HG03457 (cell line): ENCODE measurements around the gene CLN6.
"Not testable (repeated sequence)": the region's sequence is repeated elsewhere in the genome, so short reads cannot be mapped to it uniquely, and the experiment has no call there.

ENCODE experiments used
- ATAC-seq: cut with Tn5 transposase; IDR thresholded peaks from one replicate; pipeline ENCODE4 v1.9.1; 2021; ENCODE audit warnings: moderate number of reproducible peaks; ENCODE audit not compliant: unreplicated experiment

Gene CLN6

DNA sequence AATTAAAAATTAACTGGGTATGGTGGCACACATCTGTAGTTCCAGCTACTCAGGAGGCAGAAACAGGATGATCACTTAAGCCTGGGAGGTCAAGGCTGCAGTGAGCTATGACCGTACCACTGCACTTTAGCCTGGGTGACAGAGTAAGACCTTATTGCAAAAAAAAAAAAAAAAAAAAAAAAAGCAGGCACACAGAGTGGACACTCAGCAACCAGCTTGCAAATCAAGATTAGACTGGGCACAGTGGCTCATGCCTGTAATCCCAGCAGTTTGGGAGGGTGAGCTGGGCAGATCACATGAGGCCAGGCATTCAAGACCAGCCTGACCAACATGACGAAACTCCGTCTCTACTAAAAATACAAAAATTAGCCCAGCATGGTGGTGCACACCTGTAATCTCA is 5.4 kb downstream of the CLN6 start:
- no peak for ATAC-seq

DNA sequence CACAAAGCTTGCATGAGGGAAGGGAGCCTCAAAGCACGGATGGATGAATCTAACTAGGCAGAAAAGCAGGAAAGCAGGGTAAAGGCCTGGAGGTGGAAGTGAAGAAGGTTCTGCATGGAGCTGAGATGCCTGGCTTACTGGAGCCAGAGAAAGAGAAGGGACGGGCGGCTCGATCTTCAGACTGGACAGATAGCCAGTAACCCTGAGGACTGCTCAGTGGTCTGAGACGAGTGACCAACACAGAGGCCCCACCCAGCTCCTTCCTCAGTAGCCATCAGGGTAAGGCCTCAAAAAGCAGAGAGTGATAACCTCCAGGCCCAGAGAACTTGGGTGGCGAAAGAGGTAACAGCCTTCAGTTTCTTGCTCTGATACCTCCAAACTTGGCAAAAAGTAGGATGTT is 6.4 kb downstream of the CLN6 start:
- no peak for ATAC-seq

DNA sequence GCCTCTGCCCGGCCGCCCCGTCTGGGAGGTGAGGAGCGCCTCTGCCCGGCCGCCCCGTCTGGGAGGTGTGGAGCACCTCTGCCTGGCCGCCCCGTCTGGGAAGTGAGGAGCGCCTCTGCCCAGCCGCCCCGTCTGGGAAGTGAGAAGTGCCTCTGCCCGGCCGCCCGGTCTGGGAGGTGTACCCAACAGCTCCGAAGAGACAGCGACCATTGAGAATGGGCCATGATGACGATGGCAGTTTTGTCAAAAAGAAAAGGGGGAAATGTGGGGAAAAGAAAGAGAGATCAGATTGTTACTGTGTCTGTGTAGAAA is 7.1 kb downstream of the CLN6 start:
- ATAC-seq = not testable (repeated sequence)

DNA sequence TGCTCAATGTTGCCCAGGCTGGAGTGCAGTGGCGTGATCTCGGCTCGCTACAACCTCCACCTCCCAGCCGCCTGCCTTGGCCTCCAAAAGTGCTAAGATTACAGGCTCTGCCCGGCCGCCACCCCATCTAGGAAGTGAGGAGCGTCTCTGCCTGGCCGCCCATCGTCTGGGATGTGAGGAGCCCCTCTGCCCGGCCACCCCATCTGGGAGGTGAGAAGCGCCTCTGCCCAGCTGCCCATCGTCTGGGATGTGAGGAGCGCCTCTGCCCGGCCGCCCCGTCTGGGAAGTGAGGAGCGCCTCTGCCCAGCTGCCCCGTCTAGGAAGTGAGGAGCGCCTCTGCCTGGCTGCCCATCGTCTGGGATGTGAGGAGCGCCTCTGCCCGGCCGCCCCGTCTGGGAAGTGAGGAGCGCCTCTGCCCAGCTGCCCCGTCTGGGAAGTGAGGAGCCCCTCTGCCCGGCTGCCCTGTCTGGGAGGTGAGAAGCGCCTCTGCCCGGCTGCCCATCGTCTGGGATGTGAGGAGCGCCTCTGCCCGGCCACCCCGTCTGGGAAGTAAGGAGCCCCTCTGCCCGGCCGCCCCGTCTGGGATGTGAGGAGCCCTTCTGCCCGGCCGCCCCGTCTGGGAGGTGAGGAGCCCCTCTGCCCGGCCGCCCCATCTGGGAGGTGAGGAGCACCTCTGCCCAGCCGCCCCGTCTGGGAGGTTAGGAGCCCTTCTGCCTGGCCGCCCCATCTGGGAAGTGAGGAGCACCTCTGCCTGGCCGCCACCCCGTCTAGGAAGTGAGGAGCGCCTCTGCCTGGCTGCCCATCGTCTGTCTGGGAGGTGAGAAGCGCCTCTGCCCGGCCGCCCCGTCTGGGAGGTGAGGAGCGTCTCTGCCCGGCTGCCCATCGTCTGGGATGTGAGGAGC is 7.7 kb downstream of the CLN6 start:
- not testable (repeated sequence) for ATAC-seq

DNA sequence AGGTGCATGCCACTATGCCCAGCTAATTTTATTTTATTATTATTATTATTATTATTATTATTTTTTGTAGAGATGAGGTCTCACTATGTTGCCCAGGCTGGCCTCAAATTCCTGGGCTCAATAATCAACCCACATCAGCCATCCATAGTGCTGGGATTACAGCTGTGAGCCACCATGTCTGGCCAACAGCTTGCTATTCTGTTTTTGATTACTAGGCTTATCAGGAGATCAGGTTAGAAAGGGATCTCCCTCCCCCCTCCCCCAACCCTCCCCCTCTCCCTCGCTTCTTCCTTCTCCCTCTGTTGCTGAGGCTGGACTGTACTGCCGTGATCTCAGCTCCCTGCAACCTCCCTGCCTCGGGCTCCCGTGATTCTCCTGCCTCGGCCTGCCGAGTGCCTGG is 8.6 kb downstream of the CLN6 start:
- no peak for ATAC-seq

DNA sequence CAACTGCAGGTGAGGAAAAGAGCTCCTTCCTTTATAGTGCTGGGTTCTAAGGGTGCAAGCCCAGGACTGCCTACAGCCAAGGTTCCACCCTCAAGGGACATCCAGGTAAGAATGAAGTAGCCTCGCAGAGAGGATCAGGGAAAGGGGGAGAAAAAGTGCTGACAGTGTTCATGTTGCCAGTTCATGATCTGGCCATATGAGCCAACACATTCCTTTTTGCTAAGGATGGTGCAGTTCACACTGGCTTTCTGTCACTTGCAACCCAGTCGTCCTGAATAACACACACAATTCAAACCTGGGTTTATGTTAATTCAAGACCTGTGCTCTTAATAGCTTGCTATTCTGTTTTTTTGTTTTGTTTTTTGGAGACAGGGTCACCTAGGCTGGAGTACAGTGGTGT is 9.0 kb downstream of the CLN6 start:
- no peak for ATAC-seq

DNA sequence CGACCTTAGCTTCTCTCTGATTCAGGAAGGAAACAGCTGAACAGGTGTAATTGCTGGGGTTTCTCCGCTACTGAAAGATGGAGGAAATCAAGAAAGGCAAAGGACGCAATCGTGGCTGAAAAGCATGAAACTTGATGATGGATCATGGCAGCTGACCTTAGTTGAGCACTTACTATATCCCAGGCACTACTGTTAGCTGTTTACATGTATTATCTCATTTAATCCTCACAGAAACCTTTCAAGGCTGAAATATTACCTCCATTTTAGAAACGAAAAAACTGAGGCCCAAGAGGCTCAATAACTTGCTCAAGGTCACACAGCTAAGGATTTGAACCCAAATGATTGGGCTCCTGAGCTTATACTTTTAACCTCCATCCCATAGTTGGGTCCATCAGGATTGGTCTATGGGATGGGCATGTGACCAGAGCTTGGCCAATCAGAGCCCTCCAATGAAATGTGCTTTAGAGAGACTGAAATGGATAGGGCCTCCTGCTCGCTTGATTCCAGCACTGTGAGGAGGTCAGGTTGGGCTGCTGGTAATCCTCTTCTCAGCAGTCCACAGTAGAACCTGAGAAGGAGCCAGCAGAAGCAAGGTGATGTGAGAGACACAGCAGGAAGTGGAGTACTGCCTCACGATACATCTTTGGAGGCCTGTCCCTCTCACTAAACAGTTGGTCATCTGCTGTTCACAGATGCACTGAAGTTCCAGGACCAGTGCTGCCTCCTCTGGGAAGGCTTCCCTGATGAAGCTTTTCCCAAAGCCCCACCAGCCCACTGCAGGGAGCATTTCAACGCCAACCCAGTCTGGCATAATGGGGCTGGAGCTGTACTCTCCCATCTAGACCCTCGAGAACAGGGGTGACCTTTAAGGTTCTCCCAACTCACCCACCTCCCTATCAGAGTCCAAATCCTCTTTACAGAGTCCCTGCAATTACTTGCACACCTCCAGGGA is 10.4 kb downstream of the CLN6 start:
- no peak for ATAC-seq

DNA sequence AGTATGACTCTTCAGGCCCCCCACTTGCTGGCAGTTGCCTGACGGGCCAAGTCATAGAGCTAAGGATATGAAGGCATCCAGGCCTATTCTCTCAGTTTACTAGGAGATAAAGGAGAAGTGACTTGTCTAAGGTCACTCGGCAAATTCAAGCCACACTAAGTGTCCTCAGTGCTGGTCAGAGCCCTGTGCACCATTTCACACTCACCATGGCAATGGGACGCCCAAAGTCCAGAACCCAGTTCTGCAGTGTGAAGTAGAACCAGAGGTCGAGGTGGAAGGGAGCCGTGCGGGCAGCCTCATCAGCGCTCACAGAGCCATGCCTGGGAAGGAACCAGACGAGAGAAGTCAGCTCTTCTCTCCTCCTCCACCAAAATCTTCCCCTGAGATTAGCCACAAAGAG is 11.2 kb downstream of the CLN6 start:
- no peak for ATAC-seq

DNA sequence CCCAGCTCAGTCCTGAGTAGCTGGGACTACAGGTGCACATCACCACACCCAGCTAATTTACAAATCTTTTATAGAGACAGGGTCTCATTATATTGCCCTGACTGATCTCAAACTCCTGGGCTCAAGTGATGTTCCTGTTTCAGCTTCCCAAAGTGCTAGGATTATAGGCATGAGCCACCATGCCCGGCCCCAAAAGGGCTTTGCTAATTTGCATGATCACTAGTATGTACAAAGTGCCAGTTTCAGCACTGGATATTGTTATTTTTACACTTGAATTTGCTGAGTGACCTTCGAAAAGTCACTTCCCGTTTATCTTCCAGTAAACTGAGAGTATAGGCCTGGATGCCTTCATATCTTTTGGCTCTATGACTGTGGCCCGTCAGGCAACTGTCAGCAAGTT is 12.2 kb downstream of the CLN6 start:
- no peak for ATAC-seq

DNA sequence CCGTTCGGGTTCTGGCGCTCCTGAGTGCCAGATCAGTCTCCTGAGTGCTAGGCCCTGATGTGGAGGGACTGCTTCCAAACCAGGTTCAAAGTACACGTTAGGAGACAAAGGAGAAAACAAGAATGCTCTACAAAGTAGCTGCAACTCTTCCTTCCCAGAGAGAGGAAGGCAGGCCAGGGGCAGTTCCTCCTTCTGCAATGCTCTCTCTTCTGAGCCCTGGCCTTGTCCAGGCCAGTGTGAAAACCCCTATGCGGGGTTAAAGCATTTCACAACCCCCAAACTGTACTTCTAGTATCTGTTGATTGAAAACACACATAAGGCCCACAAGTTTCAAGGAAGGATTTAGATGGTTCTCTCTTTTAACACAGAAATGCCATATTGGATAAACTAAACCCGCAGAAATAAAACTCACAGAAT is 14.7 kb downstream of the CLN6 start:
- no peak for ATAC-seq

DNA sequence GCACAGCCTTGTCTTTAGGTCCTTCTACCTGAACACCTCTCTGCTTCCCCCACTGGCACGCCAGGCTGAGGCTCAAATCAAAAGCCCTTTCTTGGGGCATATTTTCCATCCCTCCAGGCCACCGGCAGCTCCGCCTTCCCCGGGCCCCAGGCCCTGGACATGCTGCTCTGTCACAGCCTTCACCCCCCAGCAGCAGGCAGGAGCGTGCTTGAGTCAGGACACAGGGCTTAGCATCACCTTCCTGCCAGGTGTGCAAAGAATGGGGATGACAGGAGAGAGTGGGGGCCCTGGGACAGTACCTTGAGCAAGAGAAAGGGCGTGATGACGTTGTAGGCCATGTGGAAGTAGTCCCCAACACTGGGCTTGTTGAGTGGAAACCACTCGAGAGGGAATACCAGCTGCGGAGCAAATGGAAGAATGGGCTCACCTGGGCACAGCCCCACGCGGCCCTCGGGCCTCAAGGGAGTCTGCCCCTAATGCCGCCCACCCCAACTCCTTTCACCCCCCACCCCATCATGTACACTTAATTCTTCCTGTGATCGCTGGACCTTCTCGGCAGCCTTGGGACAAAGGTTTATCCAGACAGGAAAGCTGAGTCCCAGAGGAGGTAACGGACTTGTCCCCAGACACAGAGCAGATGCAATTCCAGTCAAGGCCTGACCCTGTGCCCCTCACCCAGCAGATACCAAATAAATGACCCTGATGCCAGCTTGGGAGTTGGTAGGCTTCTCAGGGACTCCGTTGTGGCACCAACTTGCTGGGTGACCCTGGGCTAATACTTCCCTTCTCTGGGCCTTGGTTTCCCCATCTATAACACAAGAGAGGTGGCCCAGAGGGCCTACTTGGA is 15.3 kb downstream of the CLN6 start:
- no peak for ATAC-seq

DNA sequence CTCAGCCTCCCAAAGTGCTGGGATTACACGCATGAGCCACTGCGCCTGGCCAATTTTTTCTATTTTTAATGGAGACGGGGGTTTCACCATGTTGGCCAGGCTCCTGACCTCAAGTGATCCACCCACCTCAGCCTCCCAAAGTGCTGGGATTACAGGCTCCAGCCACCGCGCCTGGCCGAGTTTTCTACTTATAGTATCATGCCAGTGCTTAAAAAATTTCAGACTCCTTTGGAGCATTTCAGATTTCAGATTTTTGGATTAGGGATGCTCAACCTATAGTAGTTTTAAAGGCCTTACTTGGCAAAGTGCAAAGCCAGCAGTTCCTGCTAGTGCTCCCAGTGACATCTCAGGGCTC is 16.1 kb downstream of the CLN6 start:
- not testable (repeated sequence) for ATAC-seq

DNA sequence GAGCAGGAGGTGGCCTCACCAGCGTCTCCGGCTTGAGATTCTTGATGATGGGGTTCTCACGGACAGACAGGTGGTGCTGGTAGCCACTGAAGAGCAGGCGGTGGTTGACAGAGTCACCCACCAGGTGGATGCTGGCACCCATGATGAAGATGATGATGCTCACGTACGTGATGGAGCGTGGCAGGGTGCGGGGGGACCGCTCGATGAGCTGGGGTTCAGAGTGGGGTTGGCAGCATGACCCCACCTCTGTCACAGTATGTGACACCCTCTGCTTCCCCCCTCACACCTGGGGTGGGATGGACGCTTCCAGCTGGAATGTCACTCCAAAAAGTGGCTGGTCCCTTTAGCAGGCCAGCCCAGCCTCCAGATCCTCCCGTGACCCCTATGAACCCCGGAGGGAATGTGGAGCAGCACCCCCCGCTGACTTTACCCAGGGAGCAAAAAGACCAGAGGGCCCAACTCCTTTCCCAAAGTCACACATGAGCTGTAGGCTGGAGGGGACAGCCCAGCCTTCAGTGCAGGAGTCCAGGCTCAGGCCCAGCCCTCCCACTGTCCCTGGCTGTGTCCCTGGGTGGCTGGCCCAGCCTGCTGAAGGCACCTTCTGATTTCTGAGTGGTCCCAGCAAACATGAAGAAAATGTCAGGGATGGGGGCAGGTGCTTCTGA is 17.7 kb downstream of the CLN6 start:
- no peak for ATAC-seq

DNA sequence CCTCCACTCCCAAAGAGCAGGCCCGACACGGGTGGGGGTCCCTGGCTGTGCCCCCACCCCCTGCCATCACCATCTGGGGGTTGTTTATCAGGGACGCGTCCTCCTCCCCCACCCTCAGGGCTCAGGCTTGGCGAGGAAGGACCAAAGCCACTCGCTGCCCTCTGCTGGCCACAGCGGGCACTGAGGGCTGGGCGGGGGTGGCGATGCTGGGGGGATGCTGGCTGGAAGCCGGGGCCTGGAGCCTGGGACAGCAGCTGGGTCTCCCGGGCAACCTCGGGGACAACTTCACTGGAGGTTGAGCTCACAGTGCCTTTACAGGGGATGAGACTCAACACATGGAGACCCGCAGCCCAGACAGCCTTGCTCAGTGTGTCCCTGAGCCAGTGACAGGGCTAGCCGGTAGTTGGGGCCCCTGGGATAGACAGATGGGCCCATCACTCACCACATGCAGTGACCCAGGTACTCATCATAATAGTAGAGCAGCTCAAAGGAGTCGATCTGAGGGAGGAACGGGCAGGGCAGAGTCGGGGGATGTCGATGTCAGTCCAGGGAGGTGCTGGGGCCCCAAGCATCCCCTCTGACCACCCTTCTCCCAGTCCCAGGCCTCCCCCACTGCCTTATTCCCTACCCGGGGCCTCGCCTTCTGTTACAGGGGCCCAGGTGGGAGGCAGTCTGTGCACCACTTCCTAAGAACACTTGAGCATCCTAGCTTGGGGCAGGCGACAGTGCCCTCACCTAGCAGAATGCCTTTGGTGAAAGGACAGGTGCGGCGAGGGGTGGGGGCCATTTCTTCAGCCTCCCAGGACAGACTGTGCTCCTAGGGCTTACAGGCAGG is 18.5 kb downstream of the CLN6 start:
- ATAC-seq = no peak

DNA sequence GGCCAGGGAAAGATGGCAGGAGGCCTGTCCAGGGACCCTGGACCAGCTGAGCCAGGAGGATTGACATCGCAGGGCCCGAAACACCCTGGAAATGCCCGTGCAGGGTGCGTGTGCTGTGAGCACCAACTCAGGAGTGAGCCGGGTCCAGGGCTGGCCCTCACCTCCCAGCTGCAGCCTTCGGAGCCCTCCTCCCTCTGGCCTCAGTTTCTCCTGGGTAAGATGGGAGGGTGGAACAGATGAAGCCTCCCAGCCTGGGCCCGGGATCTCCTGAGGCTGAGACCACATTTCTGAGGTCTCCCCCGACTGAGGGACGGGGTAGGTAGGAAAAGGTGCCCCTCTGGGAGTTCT is 19.1 kb downstream of the CLN6 start:
- ATAC-seq = no peak

DNA sequence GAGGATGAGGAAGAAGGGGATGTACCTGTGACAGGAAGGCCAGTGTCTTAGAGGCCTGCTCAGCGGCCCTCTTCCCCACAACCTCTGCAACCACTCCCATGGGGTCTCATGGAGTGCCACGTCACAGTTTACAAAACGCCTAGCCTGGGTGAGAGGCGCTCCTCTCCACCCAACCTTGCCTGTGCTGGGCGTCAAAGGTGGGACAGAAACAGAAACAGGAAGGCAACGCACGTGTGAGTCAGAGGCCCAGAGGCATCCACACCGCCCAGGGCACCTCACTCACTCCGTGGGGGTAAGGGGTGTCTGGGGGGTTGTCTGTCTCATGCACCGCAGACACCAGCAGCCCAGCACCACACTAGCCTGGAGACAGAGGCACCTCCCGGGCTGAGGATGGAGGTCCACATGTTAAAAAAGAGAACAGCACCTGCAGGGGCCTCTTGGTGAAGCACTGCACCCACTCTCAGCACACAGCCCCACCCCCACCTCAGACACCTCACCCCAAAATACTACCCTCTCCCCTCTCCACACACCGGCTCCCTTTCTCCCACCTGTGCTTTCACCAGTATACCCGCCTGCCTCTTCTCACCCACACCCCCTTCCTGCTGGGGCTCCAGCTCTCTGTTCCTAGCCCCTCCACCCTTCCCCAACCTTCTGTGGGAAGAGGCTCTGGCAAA is 19.7 kb downstream of the CLN6 start:
- ATAC-seq = no peak

DNA sequence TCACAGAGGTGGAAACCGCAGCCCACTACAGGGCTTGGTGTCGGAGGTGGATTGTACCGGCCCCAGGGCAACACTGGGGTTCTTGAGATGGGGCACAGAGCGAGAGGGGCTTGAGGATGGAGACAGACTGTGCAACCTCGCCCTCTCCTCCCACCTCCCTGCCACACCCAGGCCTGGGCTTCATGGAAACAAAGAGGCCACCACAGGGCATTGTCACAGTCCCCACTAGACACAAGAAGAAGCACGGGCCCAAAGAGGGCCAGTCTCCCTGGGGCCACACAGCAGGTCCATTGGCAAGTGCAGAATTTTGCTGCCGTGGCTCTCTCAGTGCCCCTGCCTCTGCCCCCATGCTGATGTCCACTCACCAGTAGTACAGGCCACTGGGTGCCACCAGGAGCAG is 20.3 kb downstream of the CLN6 start:
- no peak for ATAC-seq

DNA sequence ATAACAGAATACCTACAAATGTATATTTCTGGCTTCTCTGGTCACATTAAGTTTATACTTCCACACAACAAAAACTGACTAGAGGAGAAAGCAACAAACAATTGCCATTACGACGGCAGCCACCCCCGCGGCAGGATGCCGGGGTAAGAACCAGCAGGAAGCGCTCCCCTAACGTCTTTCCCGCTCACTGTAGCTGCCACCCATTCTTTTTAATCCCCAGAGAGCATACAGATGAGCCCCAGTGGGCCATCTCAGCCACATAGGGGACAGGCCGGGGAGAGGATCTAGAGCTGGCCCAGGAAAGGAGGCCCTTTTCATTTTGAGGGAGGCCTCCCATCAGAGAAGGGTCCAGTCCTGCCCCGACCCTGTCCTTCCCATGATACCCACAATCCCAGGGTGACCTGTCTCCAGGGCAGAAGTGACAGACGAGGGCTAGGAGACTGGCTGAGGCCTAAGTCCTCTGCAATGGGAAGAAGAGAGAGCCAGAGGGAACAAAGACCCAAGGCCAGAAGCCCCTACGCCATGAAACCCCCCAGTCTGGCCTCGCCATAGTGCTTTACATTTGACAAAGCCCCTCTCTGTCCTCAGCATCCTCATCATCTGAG is 20.8 kb downstream of the CLN6 start:
- ATAC-seq = no peak

DNA sequence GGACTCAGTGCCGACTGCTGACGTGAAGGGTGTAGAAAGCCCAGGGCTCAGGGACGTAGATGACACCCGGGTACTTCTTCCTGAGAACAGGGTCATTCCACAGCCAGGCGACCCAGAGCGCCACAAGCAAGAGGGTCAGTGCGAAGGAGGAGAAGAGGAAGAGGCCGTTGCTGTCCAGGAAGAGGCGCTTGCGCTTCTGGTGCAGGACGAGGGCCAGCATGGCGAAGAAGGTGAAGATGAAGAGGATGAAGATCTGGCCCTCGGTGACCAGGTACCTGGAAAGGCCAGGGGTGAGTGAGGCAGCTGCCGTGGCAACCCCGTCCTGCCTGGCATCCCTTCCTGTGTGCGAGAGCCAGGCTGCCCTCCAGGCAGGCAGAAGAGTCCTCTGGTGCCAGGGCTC is 21.4 kb downstream of the CLN6 start:
- ATAC-seq = no peak
